ENCODE measurements around the gene TSPEAR. TPM values are rescaled to one million over a fixed set of nuclear protein-coding genes. Genes with fewer than 3 reads are reported as not detected.

The TSPEAR gene
- total RNA-seq, 2 donors from 2014 or later, result not detected

DNA sequence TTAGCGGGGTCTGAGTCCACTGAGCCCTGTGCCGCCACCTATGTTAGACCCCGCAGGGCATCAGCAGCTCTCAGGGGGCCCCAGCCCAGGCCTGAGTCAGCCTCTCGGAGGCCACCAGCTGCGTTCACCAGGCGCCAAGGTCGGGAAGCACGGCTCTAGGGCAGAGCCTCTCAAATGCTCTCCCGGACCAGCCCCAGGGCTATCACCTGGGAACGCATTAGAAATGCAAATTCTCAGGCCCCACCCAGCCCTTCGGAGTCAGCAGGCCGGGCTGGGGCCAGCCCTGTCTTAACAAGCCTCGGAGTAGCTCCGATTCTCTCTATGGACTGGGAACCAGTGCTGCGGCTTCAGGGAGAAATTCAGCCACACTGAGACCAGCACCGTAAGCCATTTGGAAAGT lies 37.2 kb upstream of the TSPEAR start:
- no peaks in the 10 kb centered on the region for H3K4me1 ChIP-seq
- no peaks in the 10 kb centered on the region for H3K27me3 ChIP-seq
- TF ChIP-seq, protein P1, sequence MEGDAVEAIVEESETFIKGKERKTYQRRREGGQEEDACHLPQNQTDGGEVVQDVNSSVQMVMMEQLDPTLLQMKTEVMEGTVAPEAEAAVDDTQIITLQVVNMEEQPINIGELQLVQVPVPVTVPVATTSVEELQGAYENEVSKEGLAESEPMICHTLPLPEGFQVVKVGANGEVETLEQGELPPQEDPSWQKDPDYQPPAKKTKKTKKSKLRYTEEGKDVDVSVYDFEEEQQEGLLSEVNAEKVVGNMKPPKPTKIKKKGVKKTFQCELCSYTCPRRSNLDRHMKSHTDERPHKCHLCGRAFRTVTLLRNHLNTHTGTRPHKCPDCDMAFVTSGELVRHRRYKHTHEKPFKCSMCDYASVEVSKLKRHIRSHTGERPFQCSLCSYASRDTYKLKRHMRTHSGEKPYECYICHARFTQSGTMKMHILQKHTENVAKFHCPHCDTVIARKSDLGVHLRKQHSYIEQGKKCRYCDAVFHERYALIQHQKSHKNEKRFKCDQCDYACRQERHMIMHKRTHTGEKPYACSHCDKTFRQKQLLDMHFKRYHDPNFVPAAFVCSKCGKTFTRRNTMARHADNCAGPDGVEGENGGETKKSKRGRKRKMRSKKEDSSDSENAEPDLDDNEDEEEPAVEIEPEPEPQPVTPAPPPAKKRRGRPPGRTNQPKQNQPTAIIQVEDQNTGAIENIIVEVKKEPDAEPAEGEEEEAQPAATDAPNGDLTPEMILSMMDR (IDR thresholded peaks at IDR 0.05), result no peak
- H3K4me3 ChIP-seq, result no peak overlapping the region
- no peak overlapping the region for H3K27ac ChIP-seq
- H3K9me3 ChIP-seq, result no peaks in the 10 kb centered on the region
- no peak for DNase-seq (ENCODE audit: low spot score)
- H3K36me3 ChIP-seq, result no peaks in the 10 kb centered on the region

DNA sequence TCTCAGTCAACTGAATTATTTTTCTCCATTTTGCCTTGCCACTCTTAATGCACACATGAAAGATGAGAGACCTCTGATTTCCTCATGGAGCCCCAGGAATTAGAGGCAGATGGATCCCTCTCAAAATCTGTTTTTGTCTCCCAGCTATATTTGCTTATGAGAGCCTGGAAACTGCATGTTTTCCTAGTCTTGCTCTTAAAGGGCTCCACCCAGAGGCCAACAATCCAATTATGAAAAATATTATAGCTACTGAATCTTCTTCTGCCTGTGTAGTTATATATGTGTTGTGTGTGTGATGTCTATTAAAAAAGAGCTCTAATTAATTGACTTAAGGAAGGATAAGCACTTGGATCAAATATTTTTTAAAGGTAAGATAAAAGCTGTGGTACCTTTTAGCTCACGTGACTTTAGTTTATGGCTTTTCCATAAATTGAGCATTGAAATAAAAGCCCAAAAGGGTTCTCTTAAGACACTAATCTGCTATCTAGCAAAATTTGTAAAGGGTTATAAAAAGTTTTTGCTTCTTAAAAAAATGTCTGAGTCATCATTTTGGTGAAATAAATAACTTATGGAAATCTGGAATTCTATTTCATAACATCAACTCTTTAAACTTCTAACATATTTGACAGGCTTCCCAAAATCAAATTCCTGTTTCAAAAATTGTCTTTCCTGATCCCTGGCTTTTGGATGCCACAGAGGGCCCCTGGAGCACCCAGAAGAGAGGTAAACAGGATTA lies 31.2 kb upstream of the TSPEAR start:
- H3K4me1 ChIP-seq, result no peaks in the 10 kb centered on the region
- H3K36me3 ChIP-seq, result no peaks in the 10 kb centered on the region
- no peak overlapping the region for H3K4me3 ChIP-seq
- no peak for DNase-seq (ENCODE audit: low spot score)
- no peaks in the 10 kb centered on the region for H3K27me3 ChIP-seq
- no peak overlapping the region for H3K27ac ChIP-seq
- peaks cover 10 to 24% of the 10 kb centered on the region in 2 donors for H3K9me3 ChIP-seq
- TF ChIP-seq, protein P1 (IDR thresholded peaks at IDR 0.05), result no peak

DNA sequence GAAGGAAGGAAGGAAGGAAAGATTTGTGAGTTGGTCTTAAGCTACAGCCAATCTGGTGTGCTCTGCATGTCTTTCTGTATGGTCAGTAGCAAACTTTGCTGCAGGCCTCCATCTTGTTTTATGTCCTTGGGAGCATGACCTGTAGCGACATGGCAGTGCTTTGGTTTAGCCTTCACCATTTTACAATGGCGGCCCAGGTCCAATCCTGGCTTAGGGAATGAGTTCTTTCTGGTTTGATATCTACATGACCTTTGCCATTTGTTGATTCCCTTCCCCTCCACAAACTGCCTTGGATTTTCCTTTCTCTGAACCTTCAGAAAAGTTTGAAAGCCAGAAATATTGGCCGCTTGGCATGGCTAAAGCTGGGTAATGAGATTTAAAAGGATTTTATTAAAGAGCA lies 30.5 kb upstream of the TSPEAR start:
- TF ChIP-seq, protein P1 (IDR thresholded peaks at IDR 0.05), result no peak
- no peaks in the 10 kb centered on the region for H3K36me3 ChIP-seq
- H3K9me3 ChIP-seq, result peaks cover 12 to 30% of the 10 kb centered on the region in 2 donors
- no peak for DNase-seq (ENCODE audit: low spot score)
- H3K4me1 ChIP-seq, result no peaks in the 10 kb centered on the region
- no peak overlapping the region for H3K4me3 ChIP-seq
- H3K27ac ChIP-seq, result no peak overlapping the region
- H3K27me3 ChIP-seq, result no peaks in the 10 kb centered on the region

DNA sequence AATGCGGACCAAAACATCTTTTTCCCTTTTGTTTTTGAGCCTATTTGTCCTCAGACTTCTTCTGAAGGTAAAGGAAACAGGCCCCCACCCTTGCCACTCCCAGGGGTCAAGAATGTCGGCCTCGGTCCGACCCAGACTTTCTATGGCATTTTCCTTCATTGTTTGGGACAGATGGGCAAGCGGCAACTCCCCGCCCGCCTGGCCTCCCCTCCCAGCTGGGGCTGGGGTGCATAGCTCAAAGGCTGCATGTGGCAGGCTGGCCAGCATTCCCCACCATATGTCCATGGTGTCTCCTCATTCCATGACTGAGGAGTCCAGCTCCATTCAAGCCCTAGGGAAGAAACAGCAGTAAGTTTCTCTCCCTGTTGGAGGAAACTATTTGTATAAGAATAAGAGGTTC lies 29.4 kb upstream of the TSPEAR start:
- Histone ChIP-seq H3K4me3 (no peak overlapping the region), H3K27me3 (no peaks in the 10 kb centered on the region), H3K27ac (no peak overlapping the region), H3K36me3 (no peaks in the 10 kb centered on the region), H3K4me1 (no peaks in the 10 kb centered on the region), H3K9me3 (peaks cover 12 to 39% of the 10 kb centered on the region in 2 donors)
- DNase-seq (ENCODE audit: low spot score), result no peak
- TF ChIP-seq, protein P1 (IDR thresholded peaks at IDR 0.05), result no peak

DNA sequence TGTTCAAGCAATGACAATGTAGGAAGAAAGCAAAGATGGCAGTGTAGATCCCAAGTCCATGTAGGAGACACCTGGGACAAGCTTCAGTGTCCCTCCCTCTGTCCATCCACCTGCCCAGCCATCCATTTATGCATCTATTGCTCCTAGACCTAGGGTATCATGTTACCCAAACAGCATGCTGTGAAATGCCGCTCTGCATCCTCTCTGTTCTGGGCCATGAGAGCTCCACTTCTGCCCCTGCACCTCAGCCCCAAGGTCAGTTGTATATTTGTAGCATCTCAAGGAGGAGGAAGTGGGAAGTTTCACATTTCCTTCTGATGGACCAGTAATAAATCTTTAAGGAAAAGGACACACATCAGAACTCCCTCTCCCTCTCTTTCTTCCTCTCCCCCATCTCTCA lies 27.9 kb upstream of the TSPEAR start:
- Histone ChIP-seq H3K36me3 (no peaks in the 10 kb centered on the region), H3K4me1 (no peaks in the 10 kb centered on the region), H3K9me3 (peaks cover 12 to 39% of the 10 kb centered on the region in 2 donors), H3K27me3 (no peaks in the 10 kb centered on the region), H3K27ac (no peak overlapping the region), H3K4me3 (no peak overlapping the region)
- TF ChIP-seq, protein P1 (IDR thresholded peaks at IDR 0.05), result no peak
- DNase-seq (ENCODE audit: low spot score), result no peak

DNA sequence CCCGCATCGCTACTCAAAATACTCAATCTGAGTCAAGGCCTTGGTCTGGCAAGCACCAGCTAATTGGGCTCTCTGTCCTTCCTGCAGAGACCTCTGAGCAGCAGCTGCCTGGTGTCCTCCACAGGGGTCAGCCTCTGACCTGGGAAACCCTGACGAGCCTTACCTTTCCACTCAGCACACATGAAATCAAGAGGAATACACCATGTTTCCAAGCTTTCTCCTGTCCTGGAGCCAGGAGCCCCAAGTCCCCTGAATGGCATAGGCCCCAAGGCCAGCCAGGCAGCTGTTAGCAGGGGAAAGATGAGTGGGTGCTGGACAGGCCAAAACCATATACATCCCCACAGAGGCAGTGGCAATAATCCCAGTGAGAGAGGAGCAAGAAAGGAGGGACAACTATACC lies 27.2 kb upstream of the TSPEAR start:
- Histone ChIP-seq H3K36me3 (no peaks in the 10 kb centered on the region), H3K9me3 (peaks cover 12 to 39% of the 10 kb centered on the region in 2 donors), H3K27me3 (no peaks in the 10 kb centered on the region), H3K4me1 (no peaks in the 10 kb centered on the region), H3K4me3 (no peak overlapping the region), H3K27ac (no peak overlapping the region)
- TF ChIP-seq, protein P1 (IDR thresholded peaks at IDR 0.05), result no peak
- no peak for DNase-seq (ENCODE audit: low spot score)

Measured in right atrium auricular region (tissue), 2 donors.